GM19324 (cell line): ENCODE results near the gene ACAD10.
"Not testable (repeated sequence)": the region's sequence is repeated elsewhere in the genome, so short reads cannot be mapped to it uniquely, and the experiment has no call there.

Experiments used
- ATAC-seq: cut with Tn5 transposase; IDR thresholded peaks from one replicate; pipeline ENCODE4 v1.9.1; 2021; ENCODE audit warnings: mild to moderate bottlenecking, moderate library complexity; ENCODE audit not compliant: unreplicated experiment, low FRiP score

The ACAD10 gene

DNA sequence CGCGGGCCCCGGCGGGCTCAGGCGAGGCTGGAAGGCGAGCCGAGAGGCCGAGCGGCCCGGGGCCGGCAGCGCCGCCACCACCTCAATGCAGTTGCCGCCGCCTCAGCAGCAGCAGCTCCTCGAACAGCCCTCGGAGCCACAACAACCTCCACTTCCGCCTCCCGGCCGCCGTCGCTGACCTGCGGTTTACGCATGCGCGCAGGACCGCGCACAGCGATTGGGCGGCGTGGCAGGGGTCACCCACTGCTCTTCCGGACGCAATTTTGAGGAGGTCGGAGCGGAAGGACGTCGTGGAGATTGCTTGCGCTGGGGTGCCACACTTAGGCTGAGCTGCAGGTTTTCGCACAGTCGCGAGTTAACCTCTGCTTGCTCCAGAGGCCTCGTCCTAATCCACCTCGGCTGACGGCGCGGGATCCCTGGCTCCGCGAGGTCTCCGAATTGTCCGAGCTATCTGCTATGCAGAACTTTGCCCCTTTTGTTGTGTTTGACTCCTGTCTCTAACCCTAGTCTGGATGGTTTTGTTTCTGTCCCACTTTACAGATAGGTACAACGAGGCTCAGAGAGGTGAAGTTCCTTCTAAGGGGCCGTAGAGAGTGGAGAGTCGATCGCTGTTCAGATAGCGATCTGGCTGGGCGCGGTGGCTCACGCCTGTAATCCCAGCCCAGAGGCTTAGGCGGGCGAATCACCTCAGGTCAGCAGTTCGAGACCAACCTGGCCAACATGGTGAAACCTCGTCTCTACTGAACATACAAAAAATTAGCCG is at the start of gene ACAD10, which contains the start of gene BRAP:
Gene ACAD10 (plus strand): TSS at position 243 of the 763 bp plus-strand sequence. CDS start 6,657 bp downstream, outside the sequence.
Gene BRAP (minus strand): TSS at position 146 of the 763 bp plus-strand sequence. CDS start 164 bp downstream, outside the sequence.
- peak; percentile 93 for ATAC-seq

DNA sequence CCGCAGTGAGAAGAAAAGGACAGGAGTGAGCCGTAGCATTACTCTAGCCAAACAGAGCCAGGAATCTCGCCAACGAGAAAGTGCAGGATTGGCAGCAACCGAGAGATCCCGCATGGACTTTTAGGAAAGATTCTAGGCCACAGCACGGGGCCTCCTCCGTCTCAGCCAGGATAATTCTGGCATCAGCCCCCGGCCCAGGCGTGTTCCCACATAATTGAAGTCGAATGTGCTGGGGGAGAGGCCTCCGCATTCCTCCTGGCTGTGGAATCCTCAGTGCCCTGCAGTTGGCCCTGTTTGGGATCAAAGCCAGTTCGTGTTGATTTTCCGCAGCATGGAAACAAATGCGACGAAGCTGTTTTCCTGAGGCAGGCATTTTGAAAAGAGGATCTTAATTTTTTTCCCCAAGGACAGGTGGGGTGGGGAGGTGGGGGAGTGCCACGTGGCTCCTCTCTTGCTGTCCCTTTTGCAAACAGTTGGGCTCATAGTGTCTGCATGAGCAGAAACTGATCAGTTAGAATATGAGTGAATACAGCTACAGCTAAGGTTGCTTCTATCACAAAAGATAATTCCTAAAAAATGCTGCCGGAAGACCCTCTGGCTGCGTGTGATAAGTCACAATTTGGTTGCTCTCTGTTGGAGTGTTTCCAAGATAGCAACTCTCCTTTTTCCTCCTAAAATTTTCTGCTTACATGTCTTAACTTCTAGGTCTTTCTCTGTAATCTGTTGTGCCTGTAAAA is 49.5 kb upstream of the ACAD10 start:
- ATAC-seq: no peak

DNA sequence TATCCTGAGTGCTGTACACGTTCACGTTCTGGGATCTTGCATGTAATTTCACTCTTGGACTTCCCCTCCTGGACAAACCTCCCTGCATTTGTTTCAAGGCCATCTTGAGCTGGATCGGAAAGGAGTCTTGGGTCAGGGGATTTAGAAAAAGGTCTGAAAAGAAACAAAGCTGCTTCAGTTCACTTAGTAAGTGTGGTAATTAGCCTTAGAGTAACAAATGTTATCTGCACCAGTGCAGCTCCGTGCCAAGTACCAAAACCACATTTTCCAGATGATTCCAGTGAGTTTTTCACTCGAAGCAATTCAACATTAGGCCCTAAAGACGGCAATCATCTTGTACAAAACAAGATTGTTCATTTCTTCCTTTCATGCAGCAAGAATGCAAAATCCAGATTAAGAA is 47.3 kb upstream of the ACAD10 start:
- no peak for ATAC-seq

DNA sequence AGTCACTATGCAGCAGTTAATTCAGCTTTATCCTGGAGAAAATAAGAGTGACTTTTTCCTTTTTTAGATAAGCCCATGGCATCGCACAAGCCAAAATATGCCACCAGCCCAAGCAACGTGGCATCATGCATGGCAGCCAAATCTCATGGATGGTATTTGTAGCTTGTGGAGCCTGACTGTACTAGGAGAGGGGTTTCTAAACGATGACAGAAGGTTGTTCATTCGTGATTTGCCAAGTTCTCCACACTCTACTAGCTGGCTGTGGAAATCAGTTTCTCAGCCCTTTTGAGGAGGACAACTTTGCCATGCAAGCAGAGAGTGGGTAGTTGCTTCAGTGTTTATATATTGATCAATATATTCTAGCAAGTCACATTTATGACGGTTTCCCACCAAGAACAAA is 45.3 kb upstream of the ACAD10 start:
- no peak for ATAC-seq

DNA sequence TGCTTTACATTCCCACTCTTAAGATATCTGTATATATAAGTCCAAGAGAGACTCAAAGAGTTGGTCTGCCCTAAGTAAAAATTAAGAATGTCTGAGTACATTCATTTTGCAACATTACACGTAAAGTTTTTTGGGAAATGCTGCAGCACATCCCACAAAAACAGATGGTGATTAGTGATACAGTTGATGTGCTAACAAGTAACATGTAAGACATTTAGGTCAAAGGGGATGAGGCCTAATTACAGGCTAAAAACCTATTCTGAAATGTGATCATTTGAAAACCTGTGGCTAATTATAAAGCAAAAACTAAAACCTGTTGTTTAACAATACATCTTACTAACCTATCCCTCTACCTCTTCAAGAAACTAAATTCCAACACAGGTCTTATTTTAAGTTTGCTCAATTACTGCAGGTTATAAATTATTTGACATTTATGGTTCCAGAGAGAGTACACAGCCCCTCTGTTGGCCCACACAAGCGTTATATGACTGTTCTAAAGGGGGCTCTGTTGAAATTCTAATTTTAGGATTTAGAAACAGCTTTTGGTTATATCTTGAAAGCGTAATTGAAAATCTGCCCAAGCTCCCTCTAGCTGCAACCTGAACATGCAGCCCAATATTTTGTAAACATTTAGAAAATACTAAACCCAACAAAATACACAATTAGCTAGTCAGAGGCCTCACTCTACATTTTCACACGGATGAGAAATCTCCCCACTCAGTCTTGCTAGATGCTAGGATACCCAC is 43.0 kb upstream of the ACAD10 start:
- no peak for ATAC-seq

DNA sequence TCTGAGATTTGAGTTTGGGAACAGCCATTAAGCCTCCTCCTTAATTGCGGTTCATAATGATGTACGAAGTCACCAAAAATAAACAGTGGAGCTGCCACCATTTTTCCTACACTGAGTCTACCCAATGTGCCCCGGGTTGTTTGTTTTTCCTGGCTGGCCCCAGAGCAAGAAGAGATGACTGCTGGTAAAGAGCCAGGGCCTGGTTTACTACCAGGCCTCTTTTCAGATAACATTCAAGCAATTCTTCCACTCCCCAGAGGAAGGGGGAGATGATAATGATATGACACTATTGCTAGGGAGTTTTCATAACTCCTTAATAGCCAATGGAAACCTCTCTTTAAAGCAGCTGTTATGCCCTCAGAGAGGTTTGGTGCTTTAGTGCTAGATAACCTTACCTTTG is 42.4 kb upstream of the ACAD10 start:
- no peak for ATAC-seq

DNA sequence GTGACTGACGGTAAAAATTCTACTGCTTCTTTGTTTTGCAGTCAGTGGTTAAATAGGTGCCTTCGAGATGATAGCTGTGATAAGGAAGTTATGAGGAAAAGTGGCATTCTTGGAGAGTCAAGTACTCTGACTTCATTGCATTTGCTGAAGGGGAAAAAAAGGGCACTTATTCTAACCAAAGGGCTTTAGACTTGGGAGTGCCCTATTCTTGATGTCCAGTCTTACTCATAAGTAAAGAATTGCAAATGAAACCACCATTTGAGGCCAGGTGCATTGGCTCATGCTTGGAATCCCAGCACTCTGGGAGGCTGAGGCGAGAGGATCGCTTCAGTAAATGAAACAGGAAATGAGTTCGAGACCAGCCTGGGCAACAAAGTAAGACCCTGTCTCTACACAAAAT is 40.4 kb upstream of the ACAD10 start:
- ATAC-seq: no peak

DNA sequence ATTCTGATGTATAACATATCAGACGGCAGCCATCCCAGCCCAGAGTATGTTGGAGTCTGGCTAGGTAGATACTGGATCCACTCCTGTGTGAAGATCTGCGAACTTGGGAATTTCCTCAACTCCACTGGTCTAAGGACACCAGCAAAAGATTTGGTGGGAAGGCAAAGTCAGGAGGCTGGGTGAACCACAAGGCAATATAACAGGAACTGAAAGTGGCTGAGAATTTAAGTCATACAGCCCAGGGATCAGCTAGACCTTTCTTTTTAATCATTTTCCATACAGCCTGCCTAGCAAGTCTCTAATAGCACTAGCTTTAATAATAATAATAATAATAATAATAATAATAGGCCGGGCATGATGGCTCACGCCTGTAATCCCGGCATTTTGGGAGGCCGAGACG is 34.9 kb upstream of the ACAD10 start:
- ATAC-seq: no peak

DNA sequence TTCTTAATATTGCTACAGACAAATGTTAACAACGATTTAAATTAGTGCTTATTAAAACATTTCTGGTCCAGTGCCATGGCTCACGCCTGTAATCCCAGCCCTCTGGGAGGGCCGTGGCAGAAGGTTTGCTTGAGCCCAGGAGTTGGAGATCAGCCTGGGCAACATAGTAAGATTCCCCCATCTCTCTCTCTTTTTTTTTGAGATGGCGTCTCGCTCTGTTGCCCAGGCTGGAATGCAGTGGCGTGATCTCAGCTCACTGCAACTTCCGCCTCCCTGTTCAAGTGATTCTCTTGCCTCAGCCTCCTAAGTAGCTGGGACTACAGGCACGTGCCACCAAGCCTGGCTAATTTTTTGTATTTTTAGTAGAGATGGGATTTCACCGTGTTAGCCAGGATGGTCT is 33.3 kb upstream of the ACAD10 start:
- not testable (repeated sequence) for ATAC-seq

DNA sequence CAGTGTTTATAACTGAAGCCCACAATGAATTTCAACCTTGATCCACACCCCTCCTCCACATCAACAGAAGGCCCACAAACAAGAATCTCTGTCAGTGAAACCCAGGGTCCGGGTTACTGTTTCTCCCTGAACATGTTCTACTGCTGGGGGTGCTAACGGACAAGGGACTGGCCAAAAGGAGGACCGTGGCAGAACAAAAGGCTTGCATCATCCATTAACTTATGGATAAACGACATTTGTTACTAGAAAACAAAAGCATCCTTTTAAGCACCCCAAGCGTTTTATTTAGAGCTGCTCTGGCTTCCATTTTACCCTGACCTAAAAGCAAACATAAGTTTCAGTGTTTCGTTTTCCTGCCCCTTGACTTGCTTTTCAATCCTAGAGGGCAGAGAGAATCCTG is 32.3 kb upstream of the ACAD10 start:
- ATAC-seq: no peak

DNA sequence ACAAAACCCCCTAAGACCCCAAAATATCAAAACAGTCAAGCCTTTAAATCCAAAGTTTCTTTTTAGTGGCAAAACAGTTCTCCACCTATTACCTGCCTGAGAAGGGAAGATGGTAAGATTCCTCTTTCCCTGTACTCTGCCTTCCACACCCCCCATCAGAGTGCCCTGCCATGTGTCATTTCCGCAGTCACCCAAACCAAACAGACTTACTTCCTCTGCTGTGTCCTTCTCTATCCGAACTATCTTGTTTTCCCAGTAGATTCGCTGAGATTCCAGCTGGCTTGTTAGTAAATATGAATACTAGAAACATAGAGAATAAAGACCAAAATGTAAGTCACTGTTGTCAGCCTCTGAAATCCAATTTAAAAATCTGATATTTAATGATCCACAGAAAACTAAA is 30.5 kb upstream of the ACAD10 start:
- no peak for ATAC-seq

DNA sequence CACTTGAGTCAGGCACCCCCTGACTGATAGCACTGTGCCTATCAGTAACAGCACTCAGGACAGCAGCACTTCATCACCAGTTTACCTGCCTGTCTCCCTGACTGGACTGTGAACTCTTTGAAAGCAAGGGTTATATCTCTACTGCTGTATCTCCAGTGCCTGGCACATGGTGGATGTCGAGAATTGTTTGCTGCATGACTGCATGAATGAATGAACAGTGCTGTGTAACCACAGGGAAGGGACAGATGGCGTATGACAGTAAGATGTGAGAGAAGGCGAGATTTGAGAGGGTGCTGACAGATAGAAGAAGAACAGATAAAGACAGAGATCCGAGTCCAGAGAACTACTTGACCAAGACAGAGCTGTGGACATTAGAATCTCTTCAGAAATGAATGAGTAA is 29.8 kb upstream of the ACAD10 start:
- no peak for ATAC-seq

DNA sequence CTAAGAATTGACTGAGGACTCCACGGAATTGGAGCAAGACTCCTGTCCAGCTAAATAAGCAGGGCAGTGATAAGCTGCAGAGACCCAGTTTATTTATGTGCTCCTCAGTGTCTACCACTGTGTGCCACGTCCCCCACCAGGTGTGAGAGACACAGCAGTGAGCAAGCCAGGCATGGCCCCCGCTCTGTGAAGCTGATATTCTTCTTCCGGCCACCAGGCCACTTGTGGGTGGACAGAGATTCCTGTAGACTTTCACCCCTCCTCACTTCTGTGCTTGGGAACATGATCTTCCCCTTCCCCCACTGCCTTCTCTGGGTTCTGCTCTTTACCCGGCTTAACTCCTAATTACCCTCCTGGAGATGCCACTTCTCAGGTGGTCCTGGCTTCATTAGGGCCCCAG is 21.4 kb upstream of the ACAD10 start:
- ATAC-seq: no peak

DNA sequence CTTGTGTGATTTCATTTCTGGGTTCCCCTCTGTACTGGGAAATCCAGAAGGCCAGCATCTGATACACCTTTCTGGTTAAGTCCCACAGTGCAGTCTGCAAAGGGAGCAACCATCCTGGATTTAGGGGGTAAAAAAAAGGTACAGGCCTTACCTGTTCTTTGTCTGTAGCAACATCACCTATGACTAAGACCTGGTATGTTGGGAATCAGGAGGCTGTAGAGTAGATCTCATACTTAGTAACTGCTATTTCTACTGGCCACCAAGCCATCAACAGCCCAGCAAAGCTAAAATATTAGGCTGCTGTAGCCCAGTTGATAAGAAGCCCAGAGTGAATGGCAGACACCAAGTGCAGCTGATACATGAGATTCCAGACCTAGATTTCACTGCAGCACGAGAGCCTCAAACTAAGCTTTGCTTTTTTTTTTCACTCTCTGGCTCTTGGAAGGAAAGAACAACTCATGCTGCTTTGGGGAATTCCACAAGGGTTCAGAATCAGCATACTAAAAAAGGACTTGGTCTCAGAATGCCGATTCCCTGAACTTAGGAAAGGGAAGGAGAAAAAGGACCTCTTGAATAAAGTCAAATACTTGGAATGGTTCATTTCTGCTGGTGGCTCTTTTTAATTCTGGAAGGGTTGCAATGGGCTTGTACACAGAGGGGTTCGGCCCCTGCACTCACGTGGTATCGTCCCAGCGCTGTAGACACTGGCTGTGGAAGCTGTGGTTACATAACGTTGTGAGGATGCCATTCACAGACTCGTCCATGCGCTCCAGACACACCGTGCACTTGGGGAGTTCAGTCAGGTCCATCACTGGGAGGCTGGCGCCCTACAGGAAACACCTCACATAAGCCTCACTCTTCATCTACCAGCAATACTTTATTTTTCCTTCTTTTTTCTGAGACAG is 20.6 kb upstream of the ACAD10 start:
- no peak for ATAC-seq

DNA sequence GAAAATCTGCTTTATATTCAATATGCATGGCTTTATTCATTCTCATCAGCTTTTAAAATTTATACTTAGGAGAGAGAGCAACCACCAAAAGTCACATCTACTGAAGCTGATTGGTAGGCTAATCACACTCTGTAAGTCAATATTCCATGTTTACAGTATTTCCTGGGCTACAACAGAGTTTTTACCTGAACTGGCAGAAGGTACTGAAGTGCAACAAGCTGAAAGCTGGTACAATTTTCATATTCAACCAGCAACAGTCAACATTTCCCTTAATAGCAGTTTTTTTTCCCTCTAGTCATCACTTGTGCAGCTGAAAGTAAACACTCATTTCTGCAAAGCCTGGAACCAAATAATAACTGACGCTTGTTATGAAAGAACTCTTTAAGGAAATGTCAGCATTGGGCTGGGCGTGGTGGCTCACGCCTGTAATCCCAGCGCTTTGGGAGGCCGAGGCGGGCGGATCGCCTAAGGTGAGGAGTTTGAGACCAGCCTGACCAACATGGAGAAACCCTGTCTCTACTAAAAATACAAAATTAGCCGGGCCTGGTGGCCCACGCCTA is 13.0 kb upstream of the ACAD10 start:
- ATAC-seq: no peak

DNA sequence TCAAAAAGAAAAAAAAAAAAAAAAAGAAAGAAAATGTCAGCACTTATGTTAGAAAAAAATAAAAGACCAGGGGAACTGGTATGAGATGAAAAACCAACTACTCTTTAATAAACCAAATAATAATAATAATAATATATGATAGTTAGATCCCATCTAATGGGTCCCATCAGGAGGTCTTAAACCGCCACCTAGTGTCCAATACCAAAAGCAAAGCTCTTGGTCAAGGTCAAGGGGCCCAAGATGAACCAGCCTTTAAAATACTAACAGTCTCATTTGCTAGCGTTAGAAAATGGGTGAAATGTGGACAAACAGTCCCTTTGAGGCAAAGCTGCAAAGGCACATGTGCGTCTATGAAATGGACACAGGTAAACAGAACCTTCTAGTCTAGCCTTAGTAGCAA is 12.3 kb upstream of the ACAD10 start:
- ATAC-seq: no peak

DNA sequence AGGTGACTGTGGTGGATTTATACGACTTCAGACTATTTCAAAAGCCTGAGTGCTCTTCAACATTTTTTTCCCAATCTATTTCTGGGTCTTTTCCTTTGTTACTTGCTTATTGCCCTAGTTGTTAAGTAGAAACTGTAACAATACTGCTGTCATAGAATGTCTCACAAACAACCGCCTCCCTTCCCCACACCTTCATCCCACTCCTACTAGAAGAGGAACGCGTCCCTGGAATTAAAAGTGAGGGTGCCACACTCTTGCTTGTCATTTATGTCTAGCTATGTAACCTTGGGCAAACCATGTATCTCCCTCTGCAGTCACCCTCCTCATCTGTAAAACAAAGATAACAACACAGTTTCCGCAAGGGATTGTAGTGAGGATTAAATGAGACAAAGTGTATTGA is 8.7 kb upstream of the ACAD10 start:
- ATAC-seq: no peak

DNA sequence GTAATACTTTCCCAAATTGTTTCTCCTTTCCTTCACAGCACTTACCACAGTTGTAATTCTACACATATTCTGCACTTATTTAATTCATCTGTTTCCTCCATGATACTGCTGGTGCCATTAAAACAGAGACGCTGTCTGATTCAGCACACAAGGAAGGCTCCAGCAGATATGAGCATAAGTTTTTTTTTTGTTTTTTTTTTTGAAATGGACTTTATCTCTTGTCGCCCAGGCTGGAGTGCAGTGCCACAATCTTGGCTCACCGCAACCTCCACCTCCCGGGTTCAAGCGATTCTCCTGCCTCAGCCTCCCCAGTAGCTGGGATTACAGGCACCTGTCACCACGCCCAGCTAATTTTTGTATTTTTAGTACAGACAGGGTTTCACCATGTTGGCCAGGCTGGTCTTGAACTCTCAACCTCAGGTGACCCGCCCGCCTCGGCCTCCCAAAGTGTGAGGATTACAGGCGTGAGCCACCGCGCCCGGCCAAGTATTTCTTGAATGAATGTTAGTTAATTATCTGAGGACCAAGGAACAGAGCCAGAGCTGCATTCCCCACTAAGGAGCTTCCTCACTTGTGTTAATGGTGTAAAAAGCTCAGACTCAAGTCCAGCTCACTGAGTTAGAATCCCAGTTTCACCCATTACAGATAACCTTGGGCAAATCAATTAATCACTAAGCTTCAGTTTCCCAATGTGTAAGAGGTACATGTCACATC is 1.2 kb upstream of the ACAD10 start:
- ATAC-seq: not testable (repeated sequence)

DNA sequence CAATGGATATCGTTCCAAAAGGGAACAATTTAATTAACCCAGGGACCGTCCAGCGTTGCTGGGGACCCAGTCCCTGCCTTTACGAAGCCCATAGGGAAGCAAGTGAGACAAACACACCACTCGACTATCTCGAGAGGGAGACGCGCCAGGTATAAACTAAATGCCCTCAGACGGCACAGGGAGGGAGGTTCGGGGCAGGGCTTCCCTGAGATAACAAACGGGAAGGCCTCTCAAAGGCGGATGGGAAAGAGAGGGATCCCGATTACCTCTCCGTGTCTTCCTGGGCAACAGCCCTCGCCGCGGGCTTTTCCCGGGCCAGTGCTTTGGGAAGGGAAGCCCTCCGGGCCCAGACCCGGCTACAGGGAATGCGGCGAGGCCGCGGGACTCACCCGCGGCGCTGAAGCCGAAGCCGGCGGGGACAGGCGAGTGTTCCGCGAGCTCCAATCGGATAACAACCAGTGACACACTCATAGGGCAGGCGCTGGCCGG is 487 bp upstream of the ACAD10 start:
- no peak for ATAC-seq
